ENCODE measurements around the gene HIGD1C. TPM values are rescaled to one million over a fixed set of nuclear protein-coding genes. Genes with fewer than 3 reads are reported as not detected.
"Not testable (repeated sequence)": the region's sequence is repeated elsewhere in the genome, so short reads cannot be mapped to it uniquely, and the experiment has no call there.

HIGD1C gene
- total and polyA plus RNA-seq, 4 donors: not detected

DNA sequence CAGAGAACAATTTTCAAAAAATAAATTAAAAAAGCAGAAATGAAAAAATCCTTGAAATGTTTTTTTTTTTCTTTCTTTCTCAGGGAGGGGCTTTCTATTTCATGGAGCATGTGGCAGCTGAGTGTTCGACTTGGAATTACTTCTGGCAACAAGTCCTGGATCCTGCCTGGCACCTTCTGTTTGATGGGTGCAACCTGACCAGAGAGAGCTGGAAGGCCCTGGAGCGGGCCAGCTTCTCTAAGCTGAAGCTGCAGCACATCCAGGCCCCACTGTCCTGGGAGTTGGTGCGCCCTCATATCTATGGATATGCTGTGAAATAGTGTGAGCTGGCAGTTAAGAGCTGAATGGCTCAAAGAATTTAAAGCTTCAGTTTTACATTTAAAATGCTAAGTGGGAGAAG, 22.5 kb upstream of the HIGD1C start:
- H3K27me3 ChIP-seq (ENCODE audit: control insufficient read depth in 4 of 4, insufficient read depth in 4 of 4, low read length in 3 of 4): no peaks in the 10 kb centered on the region
- H3K27ac ChIP-seq (ENCODE audit: low read depth in 1 of 2, low read length in 2 of 2): peak overlapping the region; percentile 28 to 55
- no peaks in the 10 kb centered on the region for H3K9me3 ChIP-seq (ENCODE audit: control insufficient read depth in 4 of 4, low read length in 3 of 4)
- no peak for TF ChIP-seq SP1 (IDR thresholded peaks at IDR 0.05)
- TF ChIP-seq HNF4G (IDR thresholded peaks at IDR 0.05): no peak
- TF ChIP-seq, protein P1, sequence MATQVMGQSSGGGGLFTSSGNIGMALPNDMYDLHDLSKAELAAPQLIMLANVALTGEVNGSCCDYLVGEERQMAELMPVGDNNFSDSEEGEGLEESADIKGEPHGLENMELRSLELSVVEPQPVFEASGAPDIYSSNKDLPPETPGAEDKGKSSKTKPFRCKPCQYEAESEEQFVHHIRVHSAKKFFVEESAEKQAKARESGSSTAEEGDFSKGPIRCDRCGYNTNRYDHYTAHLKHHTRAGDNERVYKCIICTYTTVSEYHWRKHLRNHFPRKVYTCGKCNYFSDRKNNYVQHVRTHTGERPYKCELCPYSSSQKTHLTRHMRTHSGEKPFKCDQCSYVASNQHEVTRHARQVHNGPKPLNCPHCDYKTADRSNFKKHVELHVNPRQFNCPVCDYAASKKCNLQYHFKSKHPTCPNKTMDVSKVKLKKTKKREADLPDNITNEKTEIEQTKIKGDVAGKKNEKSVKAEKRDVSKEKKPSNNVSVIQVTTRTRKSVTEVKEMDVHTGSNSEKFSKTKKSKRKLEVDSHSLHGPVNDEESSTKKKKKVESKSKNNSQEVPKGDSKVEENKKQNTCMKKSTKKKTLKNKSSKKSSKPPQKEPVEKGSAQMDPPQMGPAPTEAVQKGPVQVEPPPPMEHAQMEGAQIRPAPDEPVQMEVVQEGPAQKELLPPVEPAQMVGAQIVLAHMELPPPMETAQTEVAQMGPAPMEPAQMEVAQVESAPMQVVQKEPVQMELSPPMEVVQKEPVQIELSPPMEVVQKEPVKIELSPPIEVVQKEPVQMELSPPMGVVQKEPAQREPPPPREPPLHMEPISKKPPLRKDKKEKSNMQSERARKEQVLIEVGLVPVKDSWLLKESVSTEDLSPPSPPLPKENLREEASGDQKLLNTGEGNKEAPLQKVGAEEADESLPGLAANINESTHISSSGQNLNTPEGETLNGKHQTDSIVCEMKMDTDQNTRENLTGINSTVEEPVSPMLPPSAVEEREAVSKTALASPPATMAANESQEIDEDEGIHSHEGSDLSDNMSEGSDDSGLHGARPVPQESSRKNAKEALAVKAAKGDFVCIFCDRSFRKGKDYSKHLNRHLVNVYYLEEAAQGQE (IDR thresholded peaks at IDR 0.05): no peak
- TF ChIP-seq FOXA2 (IDR thresholded peaks at IDR 0.05): no peak
- TF ChIP-seq, protein P2, sequence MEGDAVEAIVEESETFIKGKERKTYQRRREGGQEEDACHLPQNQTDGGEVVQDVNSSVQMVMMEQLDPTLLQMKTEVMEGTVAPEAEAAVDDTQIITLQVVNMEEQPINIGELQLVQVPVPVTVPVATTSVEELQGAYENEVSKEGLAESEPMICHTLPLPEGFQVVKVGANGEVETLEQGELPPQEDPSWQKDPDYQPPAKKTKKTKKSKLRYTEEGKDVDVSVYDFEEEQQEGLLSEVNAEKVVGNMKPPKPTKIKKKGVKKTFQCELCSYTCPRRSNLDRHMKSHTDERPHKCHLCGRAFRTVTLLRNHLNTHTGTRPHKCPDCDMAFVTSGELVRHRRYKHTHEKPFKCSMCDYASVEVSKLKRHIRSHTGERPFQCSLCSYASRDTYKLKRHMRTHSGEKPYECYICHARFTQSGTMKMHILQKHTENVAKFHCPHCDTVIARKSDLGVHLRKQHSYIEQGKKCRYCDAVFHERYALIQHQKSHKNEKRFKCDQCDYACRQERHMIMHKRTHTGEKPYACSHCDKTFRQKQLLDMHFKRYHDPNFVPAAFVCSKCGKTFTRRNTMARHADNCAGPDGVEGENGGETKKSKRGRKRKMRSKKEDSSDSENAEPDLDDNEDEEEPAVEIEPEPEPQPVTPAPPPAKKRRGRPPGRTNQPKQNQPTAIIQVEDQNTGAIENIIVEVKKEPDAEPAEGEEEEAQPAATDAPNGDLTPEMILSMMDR (IDR thresholded peaks at IDR 0.05; ENCODE audit: low read depth, low read length, missing input control): no peak
- H3K9ac ChIP-seq (ENCODE audit: low read depth in 1 of 2, low read length in 2 of 2): no peak overlapping the region
- H3K4me1 ChIP-seq (ENCODE audit: control insufficient read depth in 4 of 4, insufficient read depth in 4 of 4, low read length in 3 of 4): peaks cover 14 to 75% (median 62%) of the 10 kb centered on the region in 4 donors
- no peak overlapping the region for H3K4me3 ChIP-seq (ENCODE audit: low read depth in 1 of 3, low read length in 3 of 3)
- DNase-seq (ENCODE audit: low spot score): no peak
- 70% methylated on average over 3 of the region's 3 CpGs for WGBS
- H3K36me3 ChIP-seq (ENCODE audit: control insufficient read depth in 4 of 4, insufficient read depth in 3 of 4, low read depth in 1 of 4, low read length in 3 of 4): peaks cover 0 to 8% (median 3%) of the 10 kb centered on the region in 4 donors

DNA sequence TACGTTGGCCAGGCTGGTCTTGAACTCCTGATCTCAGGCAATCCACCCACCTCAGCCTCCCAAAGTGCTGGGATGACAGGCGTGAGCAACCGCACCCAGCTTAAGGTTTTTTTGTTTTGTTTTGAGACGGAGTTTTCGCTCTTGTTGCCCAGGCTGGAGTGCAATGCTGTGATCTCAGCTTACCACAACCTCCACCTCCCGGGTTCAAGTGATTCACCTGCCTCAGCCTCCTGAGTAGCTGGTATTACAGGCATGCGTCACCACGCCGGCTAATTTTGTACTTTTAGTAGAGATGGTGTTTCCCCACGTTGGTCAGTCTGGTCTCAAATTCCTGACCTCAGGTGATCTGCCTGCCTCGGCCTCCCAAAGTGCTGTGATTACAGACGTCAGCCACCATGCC, 21.9 kb upstream of the HIGD1C start:
- DNase-seq (ENCODE audit: low spot score); H3K27me3 ChIP-seq (ENCODE audit: control insufficient read depth in 4 of 4, insufficient read depth in 4 of 4, low read length in 3 of 4); H3K4me3 ChIP-seq (ENCODE audit: low read depth in 1 of 3, low read length in 3 of 3); H3K36me3 ChIP-seq (ENCODE audit: control insufficient read depth in 4 of 4, insufficient read depth in 3 of 4, low read depth in 1 of 4, low read length in 3 of 4); H3K9ac ChIP-seq (ENCODE audit: low read depth in 1 of 2, low read length in 2 of 2); H3K9me3 ChIP-seq (ENCODE audit: control insufficient read depth in 4 of 4, low read length in 3 of 4): not testable (repeated sequence)
- Histone ChIP-seq H3K27ac (ENCODE audit: low read depth in 1 of 2, low read length in 2 of 2) (peak overlapping the region; percentile 28 to 55), H3K4me1 (ENCODE audit: control insufficient read depth in 4 of 4, insufficient read depth in 4 of 4, low read length in 3 of 4) (peaks cover 16 to 81% (median 67%) of the 10 kb centered on the region in 4 donors)
- whole genome bisulfite sequencing: 64% methylated on average over 12 of the region's 12 CpGs

DNA sequence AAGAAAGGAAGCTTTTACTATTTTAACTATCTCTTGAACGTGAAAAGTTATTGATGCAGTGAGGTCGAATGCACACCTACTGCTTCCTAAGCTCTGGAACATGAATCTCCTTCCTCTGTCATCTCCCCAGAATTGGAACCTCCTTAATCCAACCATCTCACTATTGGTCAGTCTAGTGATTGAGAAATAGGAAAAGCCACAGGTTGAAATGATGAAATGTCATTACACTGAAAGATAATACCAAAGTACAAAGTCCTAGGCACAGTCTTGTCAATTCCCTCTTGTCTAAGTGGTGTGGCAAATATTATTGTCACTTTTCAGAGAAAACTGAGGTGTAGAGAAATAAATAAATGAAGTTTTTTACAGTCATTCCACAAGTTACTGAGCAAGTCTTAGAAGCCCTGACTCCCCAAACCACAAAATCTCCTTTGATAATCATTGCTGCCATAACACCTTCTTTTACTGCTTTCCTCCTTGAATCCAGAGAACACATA, 19.5 kb upstream of the HIGD1C start:
- H3K4me3 ChIP-seq (ENCODE audit: low read depth in 1 of 3, low read length in 3 of 3): no peak overlapping the region
- no peaks in the 10 kb centered on the region for H3K27me3 ChIP-seq (ENCODE audit: control insufficient read depth in 4 of 4, insufficient read depth in 4 of 4, low read length in 3 of 4)
- H3K9ac ChIP-seq (ENCODE audit: low read depth in 1 of 2, low read length in 2 of 2): no peak overlapping the region
- H3K36me3 ChIP-seq (ENCODE audit: control insufficient read depth in 4 of 4, insufficient read depth in 3 of 4, low read depth in 1 of 4, low read length in 3 of 4): peaks cover 0 to 8% (median 4%) of the 10 kb centered on the region in 4 donors
- DNase-seq (ENCODE audit: low spot score): no peak
- H3K4me1 ChIP-seq (ENCODE audit: control insufficient read depth in 4 of 4, insufficient read depth in 4 of 4, low read length in 3 of 4): peaks cover 17 to 78% (median 68%) of the 10 kb centered on the region in 4 donors
- H3K9me3 ChIP-seq (ENCODE audit: control insufficient read depth in 4 of 4, low read length in 3 of 4): peaks cover 0 to 3% (median 0%) of the 10 kb centered on the region in 4 donors
- WGBS: 31% methylated on average over 2 of the region's 2 CpGs
- peak overlapping the region; percentile 69 to 75 for H3K27ac ChIP-seq (ENCODE audit: low read depth in 1 of 2, low read length in 2 of 2)
- TF ChIP-seq RXRA (IDR thresholded peaks at IDR 0.05) (peak; percentile 78 to 85), JUND (IDR thresholded peaks at IDR 0.05) (peak; percentile 79 to 83), SP1 (IDR thresholded peaks at IDR 0.05) (peak; percentile 86), FOXA2 (IDR thresholded peaks at IDR 0.05) (peak; percentile 57), TAF1 (conservative IDR thresholded peaks at IDR 0.05) (peak; percentile 72), FOXA1 (IDR thresholded peaks at IDR 0.05) (no peak), HNF4A (conservative IDR thresholded peaks at IDR 0.05) (peak; percentile 98 to 99), YY1 (IDR thresholded peaks at IDR 0.05) (peak; percentile 62), NR2F2 (IDR thresholded peaks at IDR 0.05) (no peak), MAX (IDR thresholded peaks at IDR 0.05) (peak; percentile 78), GABPA (IDR thresholded peaks at IDR 0.05 in 1 of 2, conservative IDR thresholded peaks at IDR 0.05 in 1 of 2) (no peak), EGR1 (IDR thresholded peaks at IDR 0.05; ENCODE audit: low read depth in 2 of 2) (peak in 1 of 2 donors; percentile 66), HNF4G (IDR thresholded peaks at IDR 0.05) (peak; percentile 92), RAD21 (IDR thresholded peaks at IDR 0.05) (peak; percentile 33 to 47)
- TF ChIP-seq, protein P2 (IDR thresholded peaks at IDR 0.05; ENCODE audit: low read depth, low read length, missing input control): no peak
- TF ChIP-seq, protein P1 (IDR thresholded peaks at IDR 0.05): peak; percentile 44
